GM19372 (cell line): ENCODE results near the gene FCHSD2.
"Not testable (repeated sequence)": the region's sequence is repeated elsewhere in the genome, so short reads cannot be mapped to it uniquely, and the experiment has no call there.

ENCODE experiments used
- ATAC-seq: cut with Tn5 transposase; IDR thresholded peaks from one replicate; pipeline ENCODE4 v1.9.1; 2021; ENCODE audit warnings: mild to moderate bottlenecking, low read depth, moderate library complexity; ENCODE audit not compliant: unreplicated experiment

The FCHSD2 gene

DNA sequence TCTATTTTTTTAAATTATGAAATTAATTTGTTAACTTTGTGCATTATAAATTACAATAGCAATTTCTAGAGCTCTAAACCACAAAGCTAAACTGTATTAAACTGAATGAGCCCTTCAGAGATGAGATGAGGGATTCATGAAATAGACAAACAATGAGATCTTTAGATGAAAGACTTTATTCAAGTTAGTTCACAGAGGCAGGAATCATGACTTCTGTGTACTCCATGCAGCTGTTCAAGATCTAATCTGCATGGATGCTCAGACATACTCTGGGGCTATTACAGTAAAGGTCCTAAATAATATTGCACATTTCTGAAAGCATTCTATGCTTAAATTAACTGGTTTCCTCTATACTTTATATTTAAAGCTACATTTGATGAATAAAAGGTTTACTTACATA is 122.7 kb downstream of the FCHSD2 start:
- ATAC-seq, result no peak

DNA sequence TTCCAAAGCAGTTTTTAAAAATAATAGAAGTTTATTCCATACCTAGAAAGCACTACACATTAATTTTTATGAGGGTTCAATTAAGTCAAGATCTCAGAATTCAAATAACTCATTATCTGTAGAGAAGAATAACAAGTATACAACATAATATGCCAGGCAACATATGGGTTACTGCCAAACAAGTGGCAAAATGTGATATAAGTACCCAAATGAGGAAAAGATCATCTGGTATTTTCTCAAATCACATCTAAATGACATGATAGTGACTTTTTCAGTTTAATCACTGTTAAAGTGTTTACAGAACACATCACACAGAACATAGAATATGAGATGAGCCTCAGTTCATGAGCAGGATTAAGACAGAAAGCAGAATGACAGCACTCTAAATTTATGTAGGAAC is 123.3 kb downstream of the FCHSD2 start:
- no peak for ATAC-seq

DNA sequence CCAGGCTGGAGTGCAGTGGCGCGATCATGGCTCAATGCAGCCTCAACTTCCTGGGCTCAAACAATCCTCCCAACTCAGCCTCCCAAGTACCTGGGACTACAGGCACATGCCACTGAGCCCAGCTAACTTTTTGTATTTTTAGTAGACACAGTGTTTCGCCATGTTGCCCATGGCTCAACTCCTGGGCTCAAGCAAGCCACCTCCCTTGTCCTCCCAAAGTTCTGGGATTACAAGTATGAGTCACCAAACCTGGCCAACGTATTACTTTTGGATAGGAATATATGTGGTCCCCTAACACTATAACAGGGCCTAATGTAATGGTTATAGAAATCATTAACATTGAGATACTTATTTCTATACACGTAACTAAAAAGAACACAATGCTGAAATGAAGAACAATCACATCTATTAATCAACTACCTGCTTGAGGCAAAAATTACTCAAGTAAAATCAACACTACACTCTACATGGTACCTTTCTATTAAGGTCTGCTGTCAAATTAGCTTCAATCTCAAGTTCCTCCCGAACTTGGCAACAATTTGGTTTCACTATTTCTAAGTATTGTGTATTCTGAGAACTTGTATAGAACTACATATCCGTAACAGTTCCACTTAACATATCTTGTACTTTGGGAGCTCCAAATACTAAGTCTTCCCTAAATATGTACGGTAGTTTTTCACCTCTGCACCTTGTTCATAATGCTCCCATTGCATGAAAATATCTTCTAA is 124.9 kb downstream of the FCHSD2 start:
- ATAC-seq, result no peak

DNA sequence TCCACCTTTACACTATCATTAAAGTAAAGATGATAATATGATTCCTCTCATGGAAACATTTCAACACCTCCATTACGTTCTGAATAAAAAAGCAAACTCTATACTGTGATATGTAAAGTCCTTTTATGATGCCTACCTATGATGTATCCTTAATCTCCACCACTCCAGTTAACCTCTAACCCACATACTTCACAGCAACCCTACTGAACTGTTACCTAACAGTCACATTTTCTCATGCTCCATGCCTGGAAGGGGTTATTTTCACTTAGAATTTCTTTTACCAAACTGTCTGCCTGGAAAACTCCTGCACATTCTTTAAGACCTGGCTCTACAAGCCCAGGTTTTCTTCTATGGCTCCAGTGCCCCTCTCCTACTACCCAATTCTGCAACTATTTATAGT is 129.1 kb downstream of the FCHSD2 start:
- ATAC-seq, result no peak

DNA sequence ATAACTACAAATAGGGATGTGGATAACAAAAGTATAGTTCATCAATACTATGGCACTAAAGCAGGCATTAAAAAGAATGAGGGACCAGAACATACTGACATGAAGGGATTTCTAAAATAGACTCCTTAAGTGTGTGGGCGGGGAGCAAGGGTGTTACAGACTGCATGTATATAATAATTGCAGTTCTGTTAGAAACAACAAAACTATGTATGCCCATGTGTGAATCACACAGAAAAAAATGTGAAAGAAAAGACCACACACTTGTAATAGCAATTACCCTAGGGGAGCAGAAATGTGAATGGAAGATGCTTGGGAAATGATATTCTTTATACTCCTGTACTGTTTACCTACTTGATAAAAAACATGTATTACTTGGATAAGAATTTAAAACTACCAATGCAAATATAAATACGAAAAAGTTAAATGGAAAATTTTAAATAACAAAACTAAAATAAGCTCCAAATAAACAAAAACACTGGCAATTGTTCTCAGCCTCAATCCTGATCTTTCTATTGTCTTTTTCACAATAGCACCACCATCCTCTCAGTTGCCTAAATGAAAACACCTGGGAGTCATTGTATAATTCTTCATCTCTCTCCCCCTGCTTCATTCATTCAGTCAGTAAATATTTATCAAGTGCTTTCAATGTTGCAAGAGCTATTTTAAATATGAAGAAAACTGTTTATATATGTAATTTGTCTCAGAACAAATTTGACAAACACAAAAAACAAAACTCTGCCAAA is 129.8 kb downstream of the FCHSD2 start:
- ATAC-seq, result no peak

DNA sequence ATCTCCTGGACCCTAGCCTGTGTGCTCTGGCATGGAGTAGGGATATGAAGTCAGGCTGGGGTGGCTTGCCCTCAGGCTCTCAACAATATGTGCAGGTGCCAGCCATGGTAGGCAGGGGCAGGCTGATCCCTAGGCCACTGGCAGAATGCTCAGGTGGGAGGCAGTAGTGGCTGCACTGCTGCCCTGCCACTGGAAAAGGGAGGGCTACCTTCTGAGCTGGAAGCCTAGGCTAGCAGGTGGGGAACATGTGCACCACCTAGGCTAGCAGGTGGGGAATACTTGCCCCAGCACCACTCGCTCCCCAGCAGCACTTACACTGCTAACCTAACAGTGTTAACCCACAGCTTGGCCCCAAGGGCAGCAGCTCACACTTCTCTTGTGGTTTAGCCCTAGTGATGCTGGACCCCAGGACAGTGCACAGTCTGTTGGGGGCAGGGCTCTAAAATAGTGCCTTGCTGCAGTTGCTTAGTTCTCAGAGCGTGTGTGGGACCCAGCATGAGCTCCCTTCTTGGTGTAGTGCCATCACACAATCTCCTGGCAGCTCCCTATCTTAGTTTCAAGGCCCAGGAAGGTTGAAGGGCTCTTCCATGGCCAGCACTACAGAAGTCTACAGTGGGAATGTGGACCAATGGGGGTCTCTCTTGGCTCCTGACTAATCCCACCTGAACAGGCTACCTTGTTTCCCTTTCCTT is 130.8 kb downstream of the FCHSD2 start:
- ATAC-seq, result no peak

DNA sequence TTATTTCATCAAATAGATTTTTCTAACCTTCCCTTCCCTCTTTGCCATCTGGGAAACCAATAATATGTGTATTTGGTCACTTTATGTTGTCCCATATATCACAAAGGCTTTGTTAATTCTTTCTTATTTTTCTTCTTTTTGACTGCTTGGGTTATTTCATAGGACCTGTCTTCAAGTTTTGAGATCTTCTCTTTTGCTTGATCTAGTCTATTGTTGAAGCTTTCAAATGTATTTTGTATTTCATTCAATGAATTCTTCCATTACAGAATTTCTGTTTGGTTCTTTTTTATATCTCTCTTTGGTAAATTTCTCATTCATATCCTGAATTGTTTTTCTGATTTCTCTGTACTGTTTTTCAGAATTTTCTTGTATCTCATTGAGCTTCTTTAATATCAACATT is 132.1 kb downstream of the FCHSD2 start:
- ATAC-seq, result no peak

DNA sequence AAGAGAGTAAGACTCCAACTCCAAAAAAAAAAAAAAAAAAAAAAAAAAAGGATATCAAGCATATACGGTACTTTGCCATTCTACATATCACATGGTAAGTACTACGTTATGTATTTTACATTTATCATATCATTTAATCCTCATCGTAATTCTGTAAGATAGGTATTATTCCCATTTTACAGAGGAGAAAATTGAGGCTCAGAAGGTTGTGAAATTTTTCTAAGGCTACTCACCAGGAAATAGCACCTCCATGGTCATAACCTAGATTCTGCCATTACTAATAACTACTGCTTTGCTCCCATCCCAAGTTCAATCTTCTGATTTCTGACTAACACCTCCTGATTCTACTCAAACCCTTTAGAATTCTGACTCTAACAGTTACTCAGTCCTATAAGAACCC is 138.0 kb downstream of the FCHSD2 start:
- no peak for ATAC-seq

DNA sequence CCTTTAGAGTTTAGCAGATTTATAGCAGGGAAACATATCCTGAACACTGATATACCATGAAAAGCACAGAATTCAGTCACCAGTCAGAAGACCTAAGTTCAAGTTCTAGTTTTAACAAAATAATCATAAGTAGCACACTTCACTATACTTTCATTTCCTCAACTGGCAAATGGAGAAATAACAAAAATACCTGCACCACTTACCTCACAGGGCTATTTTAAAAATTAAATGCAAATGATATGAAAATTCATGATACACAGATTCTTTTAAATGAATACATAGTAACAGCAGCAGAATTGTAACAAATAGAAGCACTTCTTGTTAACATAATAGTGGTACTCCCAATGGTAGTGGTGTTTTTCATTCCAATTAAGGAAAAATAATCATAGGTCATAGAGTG is 139.0 kb downstream of the FCHSD2 start:
- ATAC-seq, result no peak

DNA sequence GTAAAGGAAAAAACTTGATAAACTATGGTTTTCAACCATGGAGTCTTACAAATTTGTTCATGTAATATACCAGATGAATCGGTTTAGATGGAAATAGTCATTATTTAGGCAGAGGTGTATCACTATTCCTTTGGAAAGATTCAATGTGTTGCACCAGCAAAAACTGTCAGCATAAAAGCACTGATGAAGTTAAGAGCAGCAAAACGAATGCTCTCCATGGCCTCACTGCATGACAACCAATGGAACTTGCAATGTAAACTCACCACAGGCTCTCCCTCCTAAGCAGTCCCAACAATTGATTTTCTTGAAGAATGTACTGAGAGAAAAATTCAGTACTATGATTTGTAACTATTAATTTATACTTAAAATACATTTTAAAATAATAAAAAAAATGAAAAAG is 139.9 kb downstream of the FCHSD2 start:
- ATAC-seq, result no peak

DNA sequence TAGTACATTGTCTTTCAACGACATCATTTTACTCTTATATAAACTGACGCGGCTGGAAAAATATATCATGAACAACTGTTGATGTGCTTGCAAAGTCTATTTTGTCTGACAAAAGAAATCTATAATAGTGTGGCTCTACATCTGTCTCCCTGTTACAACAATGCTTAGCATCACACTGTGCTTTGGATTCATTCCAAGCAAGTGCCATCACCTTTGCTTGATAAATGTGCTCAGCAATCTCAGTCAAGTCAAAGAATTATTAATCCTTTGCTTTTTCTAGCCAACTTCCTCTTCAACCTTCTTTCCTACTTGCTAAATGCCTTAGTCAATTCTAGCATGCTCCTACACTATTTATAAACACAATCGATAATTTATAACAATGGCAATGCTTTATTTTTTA is 140.5 kb downstream of the FCHSD2 start:
- no peak for ATAC-seq

DNA sequence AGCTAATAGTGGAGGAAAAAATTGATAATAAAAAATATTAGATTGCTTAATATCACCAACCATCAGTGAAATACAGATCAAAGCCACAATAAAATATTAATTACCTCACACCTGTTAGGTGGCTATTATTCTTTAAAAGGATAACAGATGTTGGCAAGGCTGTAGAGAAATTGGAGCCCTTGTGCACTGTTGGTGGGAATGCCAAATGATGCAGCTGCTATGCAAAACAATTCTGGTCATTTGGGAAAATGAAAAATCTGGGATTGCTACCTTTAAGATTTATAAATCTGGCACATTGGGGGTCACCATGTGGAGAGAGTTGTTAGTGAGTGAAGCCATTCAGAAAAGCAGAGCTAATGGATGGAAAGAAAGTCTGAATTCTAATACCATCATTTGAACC is 143.4 kb downstream of the FCHSD2 start:
- ATAC-seq, result no peak

DNA sequence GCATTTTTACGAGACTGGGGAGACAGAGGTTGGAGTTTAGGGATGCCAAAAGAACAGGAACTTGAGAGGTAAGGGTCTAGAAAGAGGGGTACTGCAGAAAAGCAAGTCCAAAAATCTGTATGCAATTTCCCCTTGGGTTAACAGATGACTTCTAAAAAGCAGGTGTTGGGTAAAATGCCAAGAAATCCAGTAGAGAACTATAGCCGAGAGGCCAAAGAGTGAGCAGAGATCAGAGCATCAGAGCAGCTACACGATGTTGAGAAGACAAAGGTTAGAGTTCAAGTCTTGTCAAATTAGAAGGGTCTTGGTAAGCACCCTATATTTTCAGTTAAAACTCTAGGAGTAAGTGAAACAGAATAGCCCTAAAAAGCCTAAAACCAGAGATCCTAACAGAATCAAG is 145.2 kb downstream of the FCHSD2 start:
- ATAC-seq, result no peak

DNA sequence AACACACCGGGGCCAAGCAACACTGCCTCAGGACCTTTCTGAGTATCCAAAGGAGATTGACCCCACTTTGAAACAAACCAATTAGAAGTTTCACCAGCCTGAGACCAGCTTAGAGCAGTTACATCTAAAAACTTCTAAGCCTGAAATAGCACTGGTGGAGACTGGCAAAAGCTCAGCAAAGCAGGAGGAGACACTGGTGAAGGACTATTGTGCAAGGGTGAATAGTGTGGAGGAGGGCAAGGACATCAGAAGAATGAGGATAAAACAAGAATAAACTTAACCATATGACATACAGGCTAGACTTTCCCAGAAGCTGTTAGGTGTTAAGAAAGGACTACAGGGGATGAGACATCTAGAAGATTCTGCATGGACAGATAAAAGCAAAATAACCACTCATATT is 152.4 kb downstream of the FCHSD2 start:
- no peak for ATAC-seq

DNA sequence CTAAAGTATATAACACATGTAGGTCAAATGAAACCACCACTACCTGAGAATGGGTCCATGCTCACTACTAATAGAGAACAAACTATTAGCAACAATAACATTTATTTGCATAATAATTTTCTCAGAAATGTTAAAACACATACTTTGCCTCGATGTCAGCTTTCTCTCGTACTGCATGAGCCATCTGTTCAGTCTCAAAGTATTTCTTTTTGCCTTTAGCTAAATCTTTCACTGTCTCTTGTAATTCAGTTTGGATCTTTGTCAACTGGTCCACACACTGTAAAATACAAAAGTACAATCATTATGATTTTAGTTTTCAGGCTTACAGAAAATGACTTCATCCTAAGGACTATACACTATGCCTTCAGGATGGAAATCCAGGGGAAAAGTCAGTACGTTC is 153.3 kb downstream of the FCHSD2 start:
- ATAC-seq, result no peak

DNA sequence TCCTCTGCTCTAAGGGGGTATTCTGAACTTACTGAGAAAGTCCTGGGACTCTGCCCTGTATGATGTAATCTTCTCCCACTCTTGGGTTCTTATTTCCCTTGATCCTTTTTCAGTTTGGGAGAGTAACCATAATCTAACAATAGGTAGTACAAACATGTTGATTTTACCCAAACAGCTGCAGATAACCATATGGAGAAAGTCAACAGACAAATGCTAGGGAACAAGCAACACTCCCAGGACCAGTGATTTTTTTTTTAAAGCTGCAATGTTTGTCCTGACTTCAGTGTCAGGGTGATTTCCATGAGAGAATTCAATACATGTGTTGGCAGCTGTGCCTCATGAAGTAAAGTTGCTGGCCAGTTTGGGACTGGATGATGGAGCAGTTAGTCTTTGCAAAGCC is 156.5 kb downstream of the FCHSD2 start:
- ATAC-seq, result no peak

DNA sequence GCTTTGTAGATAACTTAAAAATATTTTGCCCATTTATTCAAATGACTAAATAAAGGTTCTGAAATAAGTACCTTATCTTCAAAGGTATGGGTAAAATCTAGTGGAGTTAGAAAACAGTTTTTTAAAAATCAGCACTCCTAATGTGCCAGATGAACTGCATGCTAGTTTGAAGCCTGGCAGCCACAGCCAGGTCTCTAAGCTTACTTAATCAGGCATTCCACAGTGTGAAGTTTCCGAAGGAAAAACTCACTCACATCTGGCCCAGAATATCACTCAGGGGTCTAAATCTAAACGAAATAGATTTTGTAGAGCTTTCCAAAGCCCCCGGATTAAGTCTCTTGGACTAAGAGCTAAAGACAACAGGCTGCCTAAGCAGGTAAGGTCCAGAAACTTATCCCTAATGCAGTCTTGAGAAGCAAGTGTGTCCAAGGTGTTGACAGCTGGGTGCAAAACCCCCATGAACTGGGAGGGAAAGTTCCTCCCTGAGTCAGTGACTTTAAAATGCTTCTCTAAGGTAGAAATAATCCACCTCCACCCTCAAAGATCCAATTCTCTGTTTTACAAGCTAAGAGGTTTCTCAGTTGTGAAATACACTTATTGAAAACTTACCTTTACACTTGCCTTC is 157.6 kb downstream of the FCHSD2 start:
- ATAC-seq, result no peak

DNA sequence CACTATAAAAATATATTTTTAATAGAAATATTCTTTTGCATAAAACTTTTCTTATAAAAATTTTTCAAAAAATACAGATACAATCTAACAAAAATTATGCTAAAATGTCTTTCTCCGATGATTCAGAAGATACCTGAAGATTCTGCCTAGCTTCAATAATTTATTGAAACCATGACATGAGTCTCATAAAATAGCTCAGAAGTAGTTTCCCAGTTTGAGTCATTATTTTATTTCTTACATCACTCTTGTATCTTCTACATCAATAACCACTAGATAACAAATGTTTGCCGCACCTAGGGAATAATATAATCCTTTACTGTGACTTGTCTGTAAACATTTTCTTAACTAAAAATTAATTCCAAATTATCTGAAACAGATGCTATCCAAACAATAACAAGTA is 158.6 kb downstream of the FCHSD2 start:
- no peak for ATAC-seq

DNA sequence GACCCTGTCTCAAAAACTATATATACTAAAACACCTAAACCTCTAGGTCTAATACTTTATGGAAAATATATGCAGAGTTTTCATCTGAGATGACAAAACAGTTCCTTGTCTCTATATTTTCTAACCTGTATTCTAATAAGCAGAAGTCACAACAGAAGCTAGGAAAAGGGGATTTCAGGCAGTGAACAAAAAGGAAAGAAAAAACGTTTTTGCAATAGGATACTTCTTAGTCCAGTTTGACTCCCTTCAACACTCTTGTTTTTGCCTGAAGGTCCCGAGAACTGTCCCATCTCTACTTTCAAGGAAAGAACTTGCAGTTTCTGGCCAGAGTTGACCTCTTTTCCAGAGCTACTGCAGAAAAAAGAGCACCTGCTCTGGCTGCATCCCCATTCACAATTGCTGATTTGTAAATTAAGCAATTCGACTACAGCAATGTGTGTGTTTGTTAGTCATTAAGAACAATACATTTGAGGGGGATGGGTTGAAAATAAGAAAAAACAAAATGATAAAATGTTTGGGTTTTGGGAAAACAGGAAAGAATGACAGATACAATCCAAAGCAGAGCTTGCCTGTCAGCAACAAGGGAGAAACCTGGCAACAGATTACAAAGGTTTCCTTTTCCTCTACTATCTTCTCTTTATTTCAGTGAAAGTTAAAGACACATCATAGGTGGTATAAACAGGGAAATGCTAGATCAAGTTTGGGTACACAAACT is 160.0 kb downstream of the FCHSD2 start:
- no peak for ATAC-seq

DNA sequence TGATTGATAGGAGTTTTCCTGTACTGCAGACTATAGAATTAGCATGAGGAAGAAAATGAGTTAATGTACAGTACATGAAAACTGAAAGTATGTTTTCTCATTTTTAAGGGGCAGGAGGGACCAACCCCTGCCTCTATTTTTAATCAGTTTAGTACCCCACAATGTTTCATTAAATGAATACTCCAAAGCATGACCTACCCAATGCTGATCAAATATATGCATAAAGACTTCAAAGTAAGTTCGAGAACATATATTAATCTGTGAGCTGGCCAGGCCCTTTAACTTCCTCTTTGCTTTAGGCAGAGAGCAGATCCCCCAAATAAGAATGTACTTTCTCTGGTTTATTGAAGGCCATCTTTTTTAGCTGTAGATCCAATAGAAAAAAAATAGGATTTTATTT is 161.0 kb downstream of the FCHSD2 start:
- ATAC-seq, result no peak

DNA sequence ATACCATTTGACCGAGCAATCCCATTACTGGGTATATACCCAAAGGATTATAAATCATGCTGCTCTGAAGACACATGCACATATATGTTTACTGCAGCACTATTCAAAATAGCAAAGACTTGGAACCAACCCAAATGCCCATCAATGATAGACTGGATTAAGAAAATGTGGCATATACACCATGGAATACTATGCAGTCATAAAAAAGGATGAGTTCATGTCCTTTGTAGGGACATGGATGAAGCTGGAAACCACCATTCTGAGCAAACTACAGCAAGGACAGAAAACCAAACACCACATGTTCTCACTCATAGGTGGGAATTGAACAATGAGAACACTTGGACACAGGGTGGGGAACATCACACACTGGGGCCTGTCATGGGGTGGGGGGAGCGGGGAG is 164.3 kb downstream of the FCHSD2 start:
- ATAC-seq, result not testable (repeated sequence)
